ENCODE data around the gene ARL5A. TPM values are rescaled to one million over a fixed set of nuclear protein-coding genes. Genes with fewer than 3 reads are reported as not detected.

Gene ARL5A
- total RNA-seq, 1 donor from 2014 or later, result 129 TPM

GRCh38 chr2:151756820-151757219 lies 71.4 kb downstream of the ARL5A start:
- no peaks in the 10 kb centered on the region for H3K9me3 ChIP-seq (ENCODE audit: low read depth)
- peaks cover 16% of the 10 kb centered on the region for H3F3A ChIP-seq (ENCODE audit: low read depth)
- no peak overlapping the region for H3K4me3 Mint-ChIP-seq
- no peak overlapping the region for H3K27ac ChIP-seq
- H4K20me1 ChIP-seq (ENCODE audit: low read depth), result no peaks in the 10 kb centered on the region
- H3K9me3 Mint-ChIP-seq, result no peaks in the 10 kb centered on the region
- DNase-seq (ENCODE audit: low spot score), result no peak
- H3K4me1 ChIP-seq, result peaks cover 21% of the 10 kb centered on the region
- H3K4me2 ChIP-seq, result no peak overlapping the region
- H3K4me1 Mint-ChIP-seq, result peaks cover 17% of the 10 kb centered on the region
- no peak overlapping the region for H2AFZ ChIP-seq (replicated peaks)
- no peak overlapping the region for H3K4me3 ChIP-seq
- peaks cover 2% of the 10 kb centered on the region for H3K36me3 Mint-ChIP-seq
- H3K27me3 ChIP-seq, result no peaks in the 10 kb centered on the region
- no peak overlapping the region for H3K27ac Mint-ChIP-seq
- TF ChIP-seq EZH2phosphoT487 (IDR thresholded peaks at IDR 0.05) (no peak), EZH2 (IDR thresholded peaks at IDR 0.05) (no peak), CTCF (IDR thresholded peaks at IDR 0.05) (no peak)
- H3K36me3 ChIP-seq, result no peaks in the 10 kb centered on the region
- H3K9ac ChIP-seq, result no peak overlapping the region
- H3K79me2 ChIP-seq (ENCODE audit: low read depth), result no peaks in the 10 kb centered on the region
- no peaks in the 10 kb centered on the region for H3K27me3 Mint-ChIP-seq (ENCODE audit: insufficient read depth, low read depth)

GRCh38 chr2:151754253-151754897 lies 73.8 kb downstream of the ARL5A start:
- Mint-ChIP-seq H3K27ac (no peak overlapping the region), H3K4me3 (no peak overlapping the region), H3K4me1 (peaks cover 6% of the 10 kb centered on the region), H3K36me3 (no peaks in the 10 kb centered on the region), H3K9me3 (no peaks in the 10 kb centered on the region), H3K27me3 (ENCODE audit: insufficient read depth, low read depth) (peaks cover 3% of the 10 kb centered on the region)
- H4K20me1 ChIP-seq (ENCODE audit: low read depth), result no peaks in the 10 kb centered on the region
- no peak overlapping the region for H3K4me2 ChIP-seq
- no peaks in the 10 kb centered on the region for H3K36me3 ChIP-seq
- TF ChIP-seq EZH2phosphoT487 (IDR thresholded peaks at IDR 0.05), result no peak
- TF ChIP-seq CTCF (IDR thresholded peaks at IDR 0.05), result no peak
- no peak for TF ChIP-seq EZH2 (IDR thresholded peaks at IDR 0.05)
- H3K79me2 ChIP-seq (ENCODE audit: low read depth), result no peaks in the 10 kb centered on the region
- H3K9me3 ChIP-seq (ENCODE audit: low read depth), result no peaks in the 10 kb centered on the region
- H3K27me3 ChIP-seq, result no peaks in the 10 kb centered on the region
- peaks cover 3% of the 10 kb centered on the region for H3K4me1 ChIP-seq
- H3K27ac ChIP-seq, result no peak overlapping the region
- H2AFZ ChIP-seq (replicated peaks), result no peak overlapping the region
- H3F3A ChIP-seq (ENCODE audit: low read depth), result peaks cover under 1% of the 10 kb centered on the region
- no peak overlapping the region for H3K4me3 ChIP-seq
- H3K9ac ChIP-seq, result no peak overlapping the region
- no peak for DNase-seq (ENCODE audit: low spot score)

GRCh38 chr2:151753540-151753939 lies 74.7 kb downstream of the ARL5A start:
- Mint-ChIP-seq H3K9me3 (no peaks in the 10 kb centered on the region), H3K4me3 (no peak overlapping the region), H3K4me1 (peaks cover 6% of the 10 kb centered on the region), H3K27me3 (ENCODE audit: insufficient read depth, low read depth) (peaks cover 3% of the 10 kb centered on the region), H3K27ac (no peak overlapping the region), H3K36me3 (no peaks in the 10 kb centered on the region)
- Histone ChIP-seq H3K4me3 (no peak overlapping the region), H3K4me1 (no peaks in the 10 kb centered on the region), H3K4me2 (no peak overlapping the region), H3K27ac (no peak overlapping the region), H4K20me1 (ENCODE audit: low read depth) (no peaks in the 10 kb centered on the region), H3K9ac (no peak overlapping the region), H3K9me3 (ENCODE audit: low read depth) (no peaks in the 10 kb centered on the region), H3K79me2 (ENCODE audit: low read depth) (no peaks in the 10 kb centered on the region), H3F3A (ENCODE audit: low read depth) (no peaks in the 10 kb centered on the region), H2AFZ (replicated peaks) (no peak overlapping the region), H3K27me3 (no peaks in the 10 kb centered on the region), H3K36me3 (no peaks in the 10 kb centered on the region)
- TF ChIP-seq EZH2phosphoT487 (IDR thresholded peaks at IDR 0.05) (no peak), EZH2 (IDR thresholded peaks at IDR 0.05) (no peak), CTCF (IDR thresholded peaks at IDR 0.05) (no peak)
- DNase-seq (ENCODE audit: low spot score), result no peak

Other genes starting within 250 kb of the ARL5A start
- gene NEB, start 93.9 kb downstream of the ARL5A start, total RNA-seq (ENCODE audit: low replicate concordance), result 0.49 and 0.53 TPM in 2 replicates

Data from neural progenitor cell (in vitro differentiated cells).